ENCODE results near the gene ENC1.

ENC1 gene

DNA sequence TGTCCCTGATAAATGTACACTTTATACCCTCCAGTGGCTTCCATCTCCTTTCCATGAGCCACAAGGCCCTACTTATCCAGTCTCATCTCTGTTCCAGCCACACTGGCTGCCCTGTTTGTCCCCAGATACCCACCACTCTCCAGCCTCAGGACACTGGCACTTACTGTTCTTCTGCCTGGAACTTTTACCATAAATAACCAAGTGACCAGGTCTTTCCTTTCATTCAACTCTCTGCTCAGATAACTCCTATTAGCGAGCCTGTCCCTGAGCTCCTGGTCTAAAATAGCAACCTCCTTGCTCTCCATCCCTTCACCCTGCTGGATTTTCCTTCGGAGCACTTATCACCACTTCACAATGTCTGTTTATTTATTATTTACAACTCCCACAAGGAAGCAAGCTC lies 16.6 kb upstream of the ENC1 start:
- no peak for DNase-seq (ENCODE audit: low read depth, low spot score)

DNA sequence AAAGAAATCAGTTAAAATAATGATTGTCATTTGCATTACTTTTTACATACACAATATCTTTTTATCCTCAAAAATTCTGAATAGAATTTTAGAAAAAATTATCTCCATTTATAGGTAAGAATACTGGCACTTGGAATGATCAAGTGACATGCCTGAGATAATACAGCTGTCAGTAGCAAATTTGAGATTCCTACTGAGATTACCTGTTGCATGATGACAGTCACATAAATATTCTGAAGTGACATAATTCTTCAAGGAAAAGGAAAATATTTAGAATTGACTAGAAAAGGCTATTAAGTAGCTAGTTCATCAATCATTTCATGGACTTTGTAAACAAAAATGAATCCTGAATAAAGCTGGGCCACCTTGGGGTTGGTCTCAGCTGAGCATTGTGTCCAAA lies 15.2 kb upstream of the ENC1 start:
- no peak for DNase-seq (ENCODE audit: low read depth, low spot score)

DNA sequence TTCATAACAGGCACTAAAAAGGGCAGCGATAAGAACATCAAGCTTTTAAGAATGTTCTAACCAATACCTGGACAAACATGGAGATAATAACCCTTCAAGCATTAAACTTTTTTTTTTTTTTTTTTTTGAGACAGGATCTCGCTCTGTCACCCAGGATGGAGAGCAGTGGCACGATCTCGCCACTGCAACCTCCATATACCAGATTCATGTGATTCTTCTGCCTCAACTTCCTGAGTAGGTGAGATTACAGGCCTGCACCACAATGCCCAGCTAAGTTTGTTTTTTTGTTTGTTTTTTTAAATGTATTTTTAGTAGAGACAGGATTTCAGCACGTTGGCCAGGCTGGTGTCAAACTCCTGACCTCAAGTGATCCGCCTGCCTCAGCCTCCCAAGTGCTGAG lies 14.7 kb upstream of the ENC1 start:
- no peak for DNase-seq (ENCODE audit: low read depth, low spot score)

DNA sequence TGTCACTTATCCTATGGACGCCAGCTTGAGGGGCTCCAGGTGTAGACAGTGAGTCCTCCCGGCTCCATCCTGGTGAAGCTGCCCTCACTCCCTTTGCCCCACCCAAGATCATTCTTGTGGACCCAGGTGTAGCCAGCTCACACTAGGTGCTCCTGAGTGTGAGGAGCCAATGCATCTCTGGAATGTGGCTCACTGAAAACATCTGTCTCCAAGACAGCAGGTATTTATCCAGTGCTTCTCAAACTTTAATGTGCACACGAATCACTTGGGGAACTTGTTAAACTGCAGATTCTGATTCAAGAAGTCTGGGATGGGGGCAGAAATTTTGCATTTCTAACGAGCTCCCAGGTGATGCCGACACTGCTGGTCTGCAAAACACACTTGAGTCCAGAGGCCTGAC lies 13.5 kb upstream of the ENC1 start:
- no peak for DNase-seq (ENCODE audit: low read depth, low spot score)

DNA sequence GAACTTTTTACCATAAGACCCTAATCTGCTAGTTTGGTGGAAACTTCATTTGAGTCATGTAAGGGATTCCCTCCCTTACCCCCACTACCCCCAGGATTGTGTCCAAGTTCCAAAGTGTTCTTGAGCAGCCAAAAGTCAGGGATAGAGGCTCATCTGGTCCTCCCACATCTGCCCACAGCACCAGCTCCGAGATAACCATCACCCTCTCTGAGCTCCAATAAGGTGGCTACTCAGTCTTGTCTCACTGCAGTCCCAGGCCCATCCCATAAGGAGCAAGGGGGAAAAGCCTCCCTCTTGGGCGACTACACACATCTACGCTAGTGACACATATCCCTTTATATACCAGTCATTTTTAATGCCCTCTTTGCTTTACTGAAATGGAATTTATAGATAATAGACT lies 12.0 kb upstream of the ENC1 start:
- DNase-seq (ENCODE audit: low read depth, low spot score) = no peak

DNA sequence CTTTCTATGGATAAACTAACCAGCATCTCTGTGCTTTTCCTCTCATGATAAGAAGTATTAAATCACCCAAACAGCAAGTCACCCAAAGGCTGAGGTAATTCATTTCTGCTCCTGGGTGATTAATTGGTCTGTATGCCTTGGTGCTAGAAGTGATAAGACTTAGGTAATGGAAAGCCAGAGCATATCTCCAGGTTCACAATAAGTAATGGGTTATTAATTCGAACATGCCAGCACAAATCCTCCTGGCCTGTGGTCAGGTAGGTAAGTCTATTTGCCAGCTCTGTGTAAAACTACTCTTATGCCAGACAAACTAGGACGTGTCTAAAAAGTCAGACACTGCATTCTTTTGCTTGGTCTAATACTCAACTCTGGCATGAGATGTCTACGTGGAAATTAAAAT lies 11.2 kb upstream of the ENC1 start:
- no peak for DNase-seq (ENCODE audit: low read depth, low spot score)

DNA sequence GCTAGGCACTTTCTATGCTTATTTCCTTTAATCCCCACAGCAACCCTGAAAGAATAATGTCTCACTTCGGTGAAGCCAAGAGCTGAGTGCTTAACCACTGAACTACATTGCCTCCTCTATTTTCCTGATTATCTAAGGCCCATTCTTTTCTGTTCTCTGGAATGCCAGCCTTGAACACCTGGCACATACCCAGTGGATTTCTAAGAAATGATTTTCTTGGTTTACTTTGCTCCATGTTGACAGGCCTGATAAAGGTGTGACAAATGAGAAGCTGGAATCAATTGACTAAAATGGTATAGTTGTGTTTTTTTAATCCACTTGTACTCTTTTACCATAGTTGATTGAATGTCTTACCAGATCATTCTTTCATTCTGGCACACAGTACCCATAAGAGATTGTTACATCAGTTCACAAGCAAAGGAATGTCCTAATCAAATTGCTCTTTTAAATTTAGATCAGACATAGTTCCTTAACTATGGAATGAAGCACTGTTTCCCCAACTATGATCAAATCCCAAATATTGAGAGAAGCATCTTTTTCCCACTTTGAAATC lies 9.0 kb upstream of the ENC1 start:
- DNase-seq (ENCODE audit: low read depth, low spot score) = no peak

DNA sequence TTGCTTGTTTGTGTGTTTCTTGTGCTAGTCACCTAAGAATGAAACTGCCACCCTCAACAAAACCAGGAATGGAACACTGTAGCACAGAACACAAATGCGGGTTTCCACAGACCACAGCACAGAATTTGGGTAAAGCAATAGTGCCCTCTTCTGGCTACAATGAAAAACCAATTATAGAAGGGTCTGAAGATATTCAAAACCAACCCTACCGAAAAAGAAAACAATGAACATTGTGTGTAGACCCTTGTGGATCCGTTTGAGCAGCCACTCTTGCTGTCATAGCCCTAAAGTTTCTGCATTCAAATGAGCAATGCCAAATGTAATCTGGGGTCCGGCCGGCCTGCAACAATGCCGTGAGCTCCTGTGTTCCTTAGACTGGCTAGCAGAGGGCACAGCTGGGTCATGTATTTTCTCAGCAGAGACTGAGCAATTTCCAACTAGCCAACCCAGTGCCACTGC lies 8.3 kb upstream of the ENC1 start:
- DNase-seq (ENCODE audit: low read depth, low spot score) = no peak

DNA sequence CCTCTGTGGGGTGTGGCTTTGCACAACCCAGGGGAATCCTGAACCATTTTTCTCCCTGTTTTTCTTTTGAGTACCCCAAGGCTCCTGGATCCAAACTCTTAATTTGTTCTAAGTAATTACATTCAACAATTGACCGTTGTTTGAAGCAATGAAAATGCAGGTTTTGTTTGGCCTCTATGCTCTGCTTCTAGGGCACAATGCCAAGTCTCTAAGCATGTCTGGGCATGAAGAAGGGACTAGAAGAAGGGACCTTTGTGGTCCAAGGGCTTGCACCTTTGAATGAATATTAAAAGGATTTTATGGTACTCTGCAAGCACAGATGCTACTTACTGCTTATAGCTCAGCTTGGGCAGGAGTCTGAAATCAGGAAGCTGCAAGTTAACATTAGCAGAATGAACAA lies 6.6 kb upstream of the ENC1 start:
- DNase-seq (ENCODE audit: low read depth, low spot score) = no peak

DNA sequence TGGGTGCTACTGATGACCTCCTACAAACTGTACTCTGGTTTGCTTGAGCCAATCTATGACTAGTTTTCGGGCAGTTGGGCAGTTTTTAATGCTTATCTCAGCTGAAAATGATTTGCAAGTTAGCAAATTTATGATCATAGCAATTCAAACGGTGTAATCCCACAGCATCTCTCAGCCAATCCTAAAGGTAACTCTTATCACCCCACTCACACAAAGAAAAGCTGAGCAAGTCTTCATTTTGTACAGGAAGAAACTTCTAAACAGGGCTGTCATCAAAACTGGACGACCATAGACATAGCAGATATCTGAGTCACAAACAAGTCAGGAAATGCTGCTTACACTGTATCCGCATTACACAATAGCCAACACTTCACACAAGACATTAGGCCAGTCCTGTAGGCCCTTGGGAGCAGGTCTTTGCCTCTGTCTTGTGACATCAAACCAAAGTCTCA lies 2.6 kb upstream of the ENC1 start:
- DNase-seq (ENCODE audit: low read depth, low spot score) = no peak

DNA sequence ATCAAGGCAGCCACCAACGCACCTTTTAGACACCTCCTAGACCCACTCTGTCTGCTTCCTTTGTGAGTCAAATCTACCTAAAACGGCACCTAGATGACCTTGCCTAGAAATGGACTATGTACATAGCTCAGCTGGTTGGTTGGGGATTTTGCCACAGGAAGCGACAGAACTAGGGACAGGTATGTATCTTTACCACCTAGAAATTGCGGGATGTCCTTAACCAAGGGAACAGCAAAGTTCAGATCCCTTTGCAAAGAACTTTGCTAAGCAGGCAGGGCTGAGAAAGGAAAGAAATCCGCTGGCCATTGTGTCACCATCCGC lies 2.0 kb upstream of the ENC1 start:
- DNase-seq (ENCODE audit: low read depth, low spot score) = no peak

DNA sequence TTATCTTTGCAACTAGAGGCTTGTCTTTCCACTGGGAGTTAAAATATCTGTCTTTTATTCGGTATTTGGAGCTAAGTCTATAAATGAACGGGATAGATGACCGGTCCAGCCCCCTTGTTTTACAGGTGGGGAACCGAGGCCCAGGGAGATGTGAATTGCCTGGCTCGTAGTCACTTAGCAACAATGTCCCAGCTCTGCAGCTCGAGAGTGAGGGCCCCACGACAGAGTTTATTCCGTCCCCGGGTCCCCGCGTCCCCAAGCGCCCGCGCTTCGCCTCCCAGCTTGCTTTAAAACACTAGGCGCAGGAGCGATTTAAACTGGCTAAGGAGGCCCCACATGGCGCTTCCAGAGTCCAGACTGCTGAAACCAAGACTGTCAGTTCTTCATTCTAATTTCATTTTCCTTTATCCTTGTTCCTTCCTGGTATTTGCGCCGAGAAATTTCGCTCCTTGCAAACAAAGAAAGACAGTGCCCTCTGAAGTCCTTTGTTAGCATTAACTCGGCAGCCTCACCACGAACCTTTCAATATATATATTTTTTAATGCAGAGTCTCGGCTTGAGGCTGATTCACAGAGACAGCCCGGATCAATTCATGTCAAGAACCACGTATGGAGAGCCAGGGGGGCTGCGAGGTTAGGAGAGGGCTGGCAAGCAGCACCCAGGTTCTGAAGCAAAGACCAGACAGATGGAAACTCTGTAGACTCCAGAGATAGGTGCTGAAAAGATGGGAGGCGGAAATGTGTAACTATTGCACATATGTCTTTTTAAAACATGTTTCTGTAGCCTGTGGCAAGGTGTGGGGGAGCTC lies 1.4 kb upstream of the ENC1 start:
- no peak for DNase-seq (ENCODE audit: low read depth, low spot score)

DNA sequence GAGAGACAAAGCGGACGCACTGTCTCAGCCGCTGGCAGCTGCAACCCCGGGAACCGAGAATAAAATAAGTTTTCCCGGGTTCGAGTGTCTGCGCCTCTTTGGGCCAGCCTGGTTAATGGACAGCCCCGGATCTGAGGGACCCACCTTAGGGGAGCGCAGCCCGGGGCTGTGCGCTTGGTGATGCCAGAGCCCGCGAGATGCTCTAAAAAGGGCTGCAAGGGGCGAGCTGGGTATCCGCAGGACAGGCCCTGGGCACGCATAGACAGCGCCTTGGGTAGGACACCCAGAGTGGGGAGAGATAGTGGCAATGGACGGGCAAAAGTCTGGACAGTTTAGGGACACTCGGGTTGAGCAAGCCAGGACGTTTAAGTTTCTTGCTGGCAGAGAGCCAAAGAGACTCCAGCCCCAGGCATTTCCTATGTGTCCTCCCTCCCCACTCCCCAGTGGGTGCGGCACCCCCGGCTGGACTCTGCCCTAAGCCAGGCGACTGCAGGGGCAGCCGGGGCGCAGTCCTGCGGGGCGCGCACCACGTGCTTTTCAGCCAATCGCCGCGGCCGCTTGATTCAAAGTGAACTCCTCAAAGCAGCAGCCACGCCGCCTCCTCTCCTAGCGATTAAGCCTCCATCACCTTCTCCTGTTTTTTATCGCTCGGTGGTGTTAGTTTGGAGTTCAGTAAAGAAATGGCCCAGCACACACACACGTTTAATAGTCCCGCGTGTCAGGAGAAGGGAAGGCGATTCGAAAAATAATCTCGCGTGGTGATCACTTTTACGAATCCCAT lies 616 bp upstream of the ENC1 start:
- DNase-seq (ENCODE audit: low read depth, low spot score) = no peak

DNA sequence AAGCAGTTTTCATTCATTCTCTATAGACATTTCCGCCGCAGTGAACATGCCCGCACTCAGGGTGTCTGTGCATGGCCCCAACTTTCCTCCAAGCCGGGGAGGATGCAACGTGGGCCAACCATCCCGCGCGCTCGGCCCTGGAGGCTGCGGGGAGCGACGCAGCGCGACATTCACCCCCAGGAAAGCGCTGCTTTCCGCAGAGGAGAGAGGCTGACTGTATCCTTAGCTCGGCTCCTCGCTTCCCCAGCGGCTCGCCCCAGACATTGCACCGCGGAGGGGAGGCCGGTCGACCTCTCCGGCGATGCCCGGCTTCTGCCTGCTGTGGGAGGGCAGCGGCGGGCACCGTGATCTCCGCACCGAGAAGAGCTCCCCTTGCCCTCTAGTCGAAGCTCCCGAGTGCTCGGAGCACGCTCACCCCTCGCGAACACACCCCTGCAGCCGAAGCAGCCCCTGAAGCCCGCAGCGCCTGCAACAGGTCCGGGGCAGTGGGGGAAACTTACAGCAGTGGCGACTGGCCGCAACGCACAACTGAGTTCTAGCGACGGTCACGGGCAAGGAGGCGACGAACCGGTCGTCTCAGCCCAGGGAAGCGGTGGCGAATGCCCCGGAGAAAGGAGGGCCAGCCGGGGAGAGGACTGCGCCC lies 600 bp downstream of the ENC1 start:
- no peak for DNase-seq (ENCODE audit: low read depth, low spot score)

DNA sequence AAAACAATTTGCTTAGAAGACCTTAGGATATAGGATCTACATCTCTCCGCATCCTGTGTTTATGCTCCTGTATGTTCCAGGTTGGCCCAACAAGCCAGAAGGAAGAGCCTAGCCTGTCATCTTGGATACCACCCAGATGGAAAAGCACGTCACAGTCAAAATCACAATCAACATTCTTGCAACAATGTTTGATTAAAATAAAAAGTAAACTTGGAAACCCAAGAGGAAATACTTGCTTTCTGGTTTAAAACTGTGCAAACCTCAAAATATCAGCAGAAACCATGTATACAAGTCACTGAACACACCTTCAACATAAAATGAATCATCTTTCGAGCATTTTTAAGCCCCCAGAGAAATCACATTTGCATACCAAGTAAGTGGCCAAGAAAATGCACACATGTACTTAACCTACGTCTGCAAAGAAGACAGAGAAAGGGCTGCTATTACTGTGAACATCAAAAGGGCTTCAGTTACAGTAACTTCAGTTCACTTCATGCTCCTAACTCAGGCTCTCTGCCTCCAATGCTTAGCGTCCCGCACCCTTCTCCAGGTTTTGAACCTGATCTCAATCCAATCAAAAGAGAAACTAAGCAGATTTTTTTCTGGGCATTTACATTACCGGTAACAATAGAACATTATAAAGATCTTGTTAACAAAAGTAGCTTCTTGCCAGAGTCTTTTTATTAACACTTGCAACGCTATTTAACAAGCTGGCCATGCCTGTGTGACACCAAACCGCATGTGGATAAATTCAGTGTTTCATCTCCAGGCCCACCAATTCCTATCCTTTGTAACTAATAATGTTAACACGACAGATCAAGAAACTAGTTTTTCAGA lies 1.3 kb downstream of the ENC1 start:
- DNase-seq (ENCODE audit: low read depth, low spot score) = no peak

DNA sequence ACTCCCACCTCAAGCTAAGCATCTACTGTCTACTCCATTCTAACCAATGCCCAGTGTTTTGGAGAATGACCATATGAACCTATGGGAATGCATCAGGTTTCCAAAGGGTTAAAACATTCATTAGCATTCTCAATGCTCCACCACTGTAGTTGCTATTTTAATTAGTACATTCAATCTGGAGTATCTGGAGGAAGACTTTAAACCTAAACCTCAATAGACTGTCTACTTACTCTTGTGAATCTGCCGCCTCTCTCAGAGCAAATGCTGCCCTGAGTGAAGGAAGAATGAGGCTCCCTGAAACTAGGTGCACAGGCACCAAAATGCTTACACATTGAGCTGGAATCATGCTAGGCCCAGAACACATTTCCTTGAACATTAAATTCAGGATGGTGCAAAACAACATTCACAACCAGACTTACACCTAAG lies 2.0 kb downstream of the ENC1 start:
- no peak for DNase-seq (ENCODE audit: low read depth, low spot score)

DNA sequence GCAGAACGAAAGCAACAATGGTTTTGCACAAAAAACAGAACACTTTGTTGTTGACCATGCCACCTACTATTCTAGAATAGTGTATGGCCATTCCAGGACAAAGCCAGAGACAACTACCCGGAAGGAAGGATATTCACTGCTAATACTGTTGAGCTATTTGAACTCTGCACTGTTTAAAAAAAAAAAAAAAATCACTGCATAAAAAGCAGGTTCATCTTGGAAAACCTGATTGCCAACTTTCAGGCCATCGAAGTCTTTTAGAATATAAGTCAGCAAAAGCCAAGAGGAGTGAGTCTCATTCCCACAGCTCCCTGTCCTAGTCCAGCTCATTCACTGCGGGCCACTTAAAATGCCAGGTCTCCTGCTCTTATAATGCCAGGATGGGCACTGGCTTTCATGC lies 4.0 kb downstream of the ENC1 start:
- no peak for DNase-seq (ENCODE audit: low read depth, low spot score)

DNA sequence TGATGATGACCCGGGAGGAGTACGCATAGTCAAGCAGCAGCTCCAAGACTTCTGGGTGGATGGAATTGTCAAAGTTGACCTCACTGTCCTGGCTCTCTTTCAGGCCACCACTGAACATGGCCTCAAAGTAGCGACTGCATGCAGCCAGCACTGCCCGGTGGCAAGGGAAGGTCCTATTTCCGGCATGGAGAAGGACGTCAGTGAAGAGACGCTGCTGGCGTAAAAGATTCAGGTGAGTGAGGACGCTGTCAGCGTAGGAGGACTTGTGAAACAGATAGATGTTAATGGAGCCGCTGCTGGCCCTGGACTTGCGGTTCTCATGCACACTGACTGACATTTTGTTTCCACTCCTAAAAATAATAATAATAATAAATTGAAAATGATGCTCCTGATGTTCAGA lies 4.4 kb downstream of the ENC1 start:
- DNase-seq (ENCODE audit: low read depth, low spot score) = no peak

DNA sequence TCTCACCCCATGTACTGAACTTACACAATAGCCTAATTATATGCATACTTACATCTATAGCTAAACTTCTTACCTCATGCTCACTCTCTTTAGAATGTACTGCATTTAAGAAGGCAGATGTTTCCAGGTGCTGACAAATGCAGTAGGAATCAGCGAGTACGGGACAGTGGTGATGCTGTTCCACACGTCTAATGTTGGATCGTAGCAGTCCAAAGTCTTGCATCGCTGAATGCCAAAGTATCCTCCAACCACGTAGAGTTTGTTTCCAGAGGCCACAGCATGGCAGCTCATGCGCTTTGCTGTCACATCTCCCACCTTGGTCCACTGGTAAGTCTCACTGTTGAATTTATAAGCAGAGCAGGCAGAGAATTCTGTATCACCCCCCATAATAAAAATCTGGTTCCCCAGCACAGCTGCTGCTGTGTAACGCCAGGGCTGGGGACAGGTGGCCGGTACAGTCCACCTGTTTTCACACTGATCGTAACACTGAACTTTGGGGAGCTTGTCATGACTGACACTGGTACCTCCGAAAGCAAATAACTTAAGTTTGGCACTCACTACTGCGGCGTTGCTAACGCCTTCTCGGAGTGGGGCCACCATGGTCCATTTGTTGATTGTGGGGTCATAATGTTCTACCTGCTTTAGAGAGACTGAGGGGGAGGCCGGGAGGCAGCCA lies 5.8 kb downstream of the ENC1 start:
- DNase-seq (ENCODE audit: low read depth, low spot score) = no peak

DNA sequence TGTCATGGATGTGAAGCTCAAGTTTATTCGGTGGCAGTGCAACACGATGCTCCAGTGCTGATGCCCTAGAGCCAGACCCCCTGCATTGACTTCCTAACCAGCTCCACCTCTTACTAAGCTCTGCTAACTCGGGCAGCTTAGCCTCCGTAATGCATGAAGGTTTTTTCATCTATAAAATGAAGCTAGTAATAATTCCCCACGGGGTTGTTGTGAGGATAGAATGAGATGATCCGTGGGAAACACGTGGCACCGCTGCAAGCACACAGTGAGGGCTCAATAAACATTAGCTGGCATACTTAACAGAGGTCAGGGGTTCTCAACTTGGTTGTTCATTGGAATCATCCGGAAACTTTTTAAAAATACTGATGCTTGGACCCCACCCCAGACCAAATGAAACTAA lies 6.8 kb downstream of the ENC1 start:
- DNase-seq (ENCODE audit: low read depth, low spot score) = no peak

DNA sequence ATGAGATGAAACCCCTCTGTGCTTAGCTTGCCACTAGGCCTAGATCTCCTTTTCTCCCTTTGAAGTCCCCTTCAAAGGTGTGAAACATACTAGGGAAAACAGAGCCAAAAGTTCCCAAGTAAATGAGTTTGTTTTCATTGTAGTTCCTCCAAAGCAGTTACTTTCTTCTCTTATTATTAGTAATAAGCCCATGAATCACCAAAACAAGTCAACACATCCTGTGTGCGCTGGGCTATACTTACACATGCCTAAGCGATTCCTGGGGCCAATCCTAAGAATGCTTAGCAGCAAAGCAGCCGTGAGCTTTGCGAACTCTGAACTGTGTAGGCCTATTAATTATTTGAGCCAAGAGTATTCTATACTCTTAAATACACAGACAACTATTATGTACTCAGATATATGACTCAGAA lies 7.6 kb downstream of the ENC1 start:
- no peak for DNase-seq (ENCODE audit: low read depth, low spot score)
